ENCODE results near the gene MAGI2. TPM values are rescaled to one million over a fixed set of nuclear protein-coding genes. Genes with fewer than 3 reads are reported as not detected.

The MAGI2 gene
- total RNA-seq, 2 donors from 2014 or later = 3.9 to 10.5 TPM

GRCh38 chr7:79401254-79401653, 52.2 kb downstream of the MAGI2 start:
- intact Hi-C loops (cut with DNase I) = no loop called here
- Histone ChIP-seq H3K27ac (no peak overlapping the region), H3K4me1 (no peaks in the 10 kb centered on the region), H3K4me3 (no peak overlapping the region), H3K36me3 (replicated peaks in 1 of 2; ENCODE audit: insufficient read depth in 1 of 2, low read depth in 2 of 2) (no peaks in the 10 kb centered on the region), H3K27me3 (no peaks in the 10 kb centered on the region), H3K9me3 (no peaks in the 10 kb centered on the region)
- no peak for DNase-seq
- TF ChIP-seq POLR2A (IDR thresholded peaks at IDR 0.05) (no peak), CTCF (IDR thresholded peaks at IDR 0.05) (no peak)
- ATAC-seq = no peak
- 10 to 11% methylated on average over 1 of the region's 1 CpG for WGBS, 2 donors

DNA sequence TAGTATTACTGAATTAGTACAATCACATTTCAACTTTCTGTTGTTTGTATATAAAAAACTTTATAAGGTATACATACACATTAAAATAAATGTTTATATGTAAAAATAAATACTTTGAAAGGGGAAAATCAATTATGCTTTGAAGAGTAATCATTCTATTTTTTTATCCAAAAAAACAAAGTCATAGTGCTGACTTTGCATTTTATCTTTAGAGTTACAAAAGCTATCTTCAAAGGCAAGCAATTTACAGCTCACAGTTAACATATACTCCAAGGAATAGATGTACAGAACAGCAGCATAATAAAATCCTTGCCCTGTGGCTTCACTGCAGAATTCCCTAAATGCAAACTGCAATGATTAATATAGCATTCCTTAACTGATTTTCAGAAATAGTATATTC, 53.2 kb downstream of the MAGI2 start:
- no peak for ATAC-seq
- intact Hi-C loops (cut with DNase I) = no loop called here
- H3K27ac ChIP-seq = no peak overlapping the region
- no peaks in the 10 kb centered on the region for H3K9me3 ChIP-seq
- no peaks in the 10 kb centered on the region for H3K27me3 ChIP-seq
- H3K4me3 ChIP-seq = no peak overlapping the region
- no peaks in the 10 kb centered on the region for H3K4me1 ChIP-seq
- H3K36me3 ChIP-seq (replicated peaks in 1 of 2; ENCODE audit: insufficient read depth in 1 of 2, low read depth in 2 of 2) = no peaks in the 10 kb centered on the region
- no peak for DNase-seq
- TF ChIP-seq POLR2A (IDR thresholded peaks at IDR 0.05) (no peak), CTCF (IDR thresholded peaks at IDR 0.05) (no peak)

- 41 to 59% methylated on average over 3 of the region's 3 CpGs for WGBS, 2 donors
- intact Hi-C loops (cut with DNase I) = no loop called here
- Histone ChIP-seq H3K4me3 (no peak overlapping the region), H3K36me3 (replicated peaks in 1 of 2; ENCODE audit: insufficient read depth in 1 of 2, low read depth in 2 of 2) (no peaks in the 10 kb centered on the region), H3K9me3 (no peaks in the 10 kb centered on the region), H3K27ac (no peak overlapping the region), H3K27me3 (no peaks in the 10 kb centered on the region), H3K4me1 (no peaks in the 10 kb centered on the region)
- ATAC-seq (no peak), DNase-seq (no peak)
- TF ChIP-seq CTCF (IDR thresholded peaks at IDR 0.05) (no peak), POLR2A (IDR thresholded peaks at IDR 0.05) (no peak)
These were observed 55.2 kb downstream of the MAGI2 start for GRCh38 chr7:79398138-79398749.

- WGBS, 2 donors = 52 to 69% methylated on average over 4 of the region's 4 CpGs
- intact Hi-C loops (cut with DNase I) = no loop called here
- DNase-seq = no peak
- TF ChIP-seq POLR2A (IDR thresholded peaks at IDR 0.05) (no peak), CTCF (IDR thresholded peaks at IDR 0.05) (no peak)
- no peaks in the 10 kb centered on the region for H3K36me3 ChIP-seq (replicated peaks in 1 of 2; ENCODE audit: insufficient read depth in 1 of 2, low read depth in 2 of 2)
- no peak overlapping the region for H3K27ac ChIP-seq
- no peak for ATAC-seq
- no peak overlapping the region for H3K4me3 ChIP-seq
- H3K4me1 ChIP-seq = no peaks in the 10 kb centered on the region
- no peaks in the 10 kb centered on the region for H3K27me3 ChIP-seq
- no peaks in the 10 kb centered on the region for H3K9me3 ChIP-seq
These were observed 66.6 kb downstream of the MAGI2 start for GRCh38 chr7:79386688-79387422.

DNA sequence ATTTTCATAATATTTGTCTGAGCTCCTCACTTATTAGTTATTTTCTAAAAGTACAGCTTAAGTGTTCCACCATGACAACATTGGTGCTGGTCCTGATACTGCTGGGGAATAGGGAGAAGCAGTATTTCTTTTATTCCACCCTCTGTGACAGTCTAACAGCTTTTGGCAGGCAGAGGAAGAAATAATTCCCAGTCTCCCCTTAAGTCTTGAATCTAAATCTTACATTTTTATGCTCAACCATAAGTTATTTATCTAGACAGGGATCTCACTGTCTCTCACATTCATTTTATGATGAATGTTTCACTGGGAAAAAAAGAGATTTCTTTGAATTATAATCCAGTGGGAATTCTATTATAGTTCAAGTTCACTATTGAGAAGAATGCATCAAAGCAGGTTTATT, 71.5 kb downstream of the MAGI2 start:
- Histone ChIP-seq H3K4me1 (no peaks in the 10 kb centered on the region), H3K27me3 (no peaks in the 10 kb centered on the region), H3K27ac (no peak overlapping the region), H3K4me3 (no peak overlapping the region), H3K36me3 (replicated peaks in 1 of 2; ENCODE audit: insufficient read depth in 1 of 2, low read depth in 2 of 2) (no peaks in the 10 kb centered on the region), H3K9me3 (no peaks in the 10 kb centered on the region)
- no peak for DNase-seq
- intact Hi-C loops (cut with DNase I) = no loop called here
- no peak for ATAC-seq
- no peak for TF ChIP-seq CTCF (IDR thresholded peaks at IDR 0.05)
- TF ChIP-seq POLR2A (IDR thresholded peaks at IDR 0.05) = no peak

Data from body of pancreas (tissue), 4 donors.